Measurements from ENCODE around the gene SLC28A3. TPM values are rescaled to one million over a fixed set of nuclear protein-coding genes. Genes with fewer than 3 reads are reported as not detected.

Gene SLC28A3
- total RNA-seq, 1 experiment from 2014 or later = not detected

- BruUV-seq (replicated peaks) = no TSS peak
Measured at GRCh38 chr9:84339962-84340361, 596 bp downstream of the SLC28A3 start.

GRCh38 chr9:84339503-84339902 is 1.1 kb downstream of the SLC28A3 start:
- no TSS peak for BruUV-seq (replicated peaks)
- intact Hi-C loops (cut with micrococcal nuclease; ENCODE audit: unreplicated experiment) = no loop called here
- H3K9me3 ChIP-seq (ENCODE audit: low read depth, low read length, poor library complexity, severe bottlenecking) = no peaks in the 10 kb centered on the region
- DNase-seq (ENCODE audit: low spot score) = no peak
- no peaks in the 10 kb centered on the region for H3K36me3 ChIP-seq (ENCODE audit: insufficient read depth, low read length, poor library complexity, severe bottlenecking)
- POLR2A ChIA-PET (ENCODE audit: low non-redundant PET) = no interaction called here
- H3K4me3 ChIP-seq (ENCODE audit: low read depth, low read length, poor library complexity, severe bottlenecking) = no peak overlapping the region
- H3K4me1 ChIP-seq (ENCODE audit: insufficient read depth, low read length, poor library complexity, severe bottlenecking) = no peaks in the 10 kb centered on the region
- no peaks in the 10 kb centered on the region for H3K27me3 ChIP-seq (replicated peaks; ENCODE audit: insufficient read depth, low read depth, low read length, poor library complexity)
- TF ChIP-seq EZH2 (IDR thresholded peaks at IDR 0.05; ENCODE audit: borderline replicate concordance, low read depth, low read length, poor library complexity, severe bottlenecking) (no peak), CTCF (conservative IDR thresholded peaks at IDR 0.05; ENCODE audit: low read depth, low read length) (no peak)
- no peak overlapping the region for H3K27ac ChIP-seq (ENCODE audit: low read depth, low read length, poor library complexity, severe bottlenecking)
- CTCF ChIA-PET = no interaction called here

More at GRCh38 chr9:84339962-84340361, 596 bp downstream of the SLC28A3 start:
- Histone ChIP-seq H3K36me3 (ENCODE audit: insufficient read depth, low read length, poor library complexity, severe bottlenecking) (no peaks in the 10 kb centered on the region), H3K4me1 (ENCODE audit: insufficient read depth, low read length, poor library complexity, severe bottlenecking) (no peaks in the 10 kb centered on the region), H3K4me3 (ENCODE audit: low read depth, low read length, poor library complexity, severe bottlenecking) (no peak overlapping the region), H3K27ac (ENCODE audit: low read depth, low read length, poor library complexity, severe bottlenecking) (no peak overlapping the region), H3K27me3 (replicated peaks; ENCODE audit: insufficient read depth, low read depth, low read length, poor library complexity) (no peaks in the 10 kb centered on the region), H3K9me3 (ENCODE audit: low read depth, low read length, poor library complexity, severe bottlenecking) (no peaks in the 10 kb centered on the region)
- intact Hi-C loops (cut with micrococcal nuclease; ENCODE audit: unreplicated experiment) = no loop called here
- no peak for DNase-seq (ENCODE audit: low spot score)
- ChIA-PET CTCF (no interaction called here), POLR2A (ENCODE audit: low non-redundant PET) (no interaction called here)
- TF ChIP-seq EZH2 (IDR thresholded peaks at IDR 0.05; ENCODE audit: borderline replicate concordance, low read depth, low read length, poor library complexity, severe bottlenecking) (no peak), CTCF (conservative IDR thresholded peaks at IDR 0.05; ENCODE audit: low read depth, low read length) (no peak)

GRCh38 chr9:84338792-84339191 is 1.8 kb downstream of the SLC28A3 start:
- no peaks in the 10 kb centered on the region for H3K4me1 ChIP-seq (ENCODE audit: insufficient read depth, low read length, poor library complexity, severe bottlenecking)
- no peaks in the 10 kb centered on the region for H3K27me3 ChIP-seq (replicated peaks; ENCODE audit: insufficient read depth, low read depth, low read length, poor library complexity)
- ChIA-PET POLR2A (ENCODE audit: low non-redundant PET) (no interaction called here), CTCF (no interaction called here)
- no peaks in the 10 kb centered on the region for H3K36me3 ChIP-seq (ENCODE audit: insufficient read depth, low read length, poor library complexity, severe bottlenecking)
- intact Hi-C loops (cut with micrococcal nuclease; ENCODE audit: unreplicated experiment) = no loop called here
- no TSS peak for BruUV-seq (replicated peaks)
- H3K27ac ChIP-seq (ENCODE audit: low read depth, low read length, poor library complexity, severe bottlenecking) = no peak overlapping the region
- H3K9me3 ChIP-seq (ENCODE audit: low read depth, low read length, poor library complexity, severe bottlenecking) = no peaks in the 10 kb centered on the region
- DNase-seq (ENCODE audit: low spot score) = no peak
- no peak overlapping the region for H3K4me3 ChIP-seq (ENCODE audit: low read depth, low read length, poor library complexity, severe bottlenecking)
- no peak for TF ChIP-seq EZH2 (IDR thresholded peaks at IDR 0.05; ENCODE audit: borderline replicate concordance, low read depth, low read length, poor library complexity, severe bottlenecking)
- TF ChIP-seq CTCF (conservative IDR thresholded peaks at IDR 0.05; ENCODE audit: low read depth, low read length) = no peak
